Caco-2 (cell line): Measurements from ENCODE around the gene HLA-DMA. TPM values are rescaled to one million over a fixed set of nuclear protein-coding genes. Genes with fewer than 3 reads are reported as not detected.

Experiments
- Bru-seq: library from RNA; stranded (reverse); fragments of 400-500 nt; gene quantifications from one replicate; lab custom pipeline; 2021; lab: Mats Ljungman, UMichigan
- BruChase-seq, 2 experiments: library from RNA; stranded (reverse); fragments of 400-500 nt; gene quantifications; one replicate each; lab custom pipeline; 2021; lab: Mats Ljungman, UMichigan
- BruUV-seq: library from RNA; stranded (reverse); fragments of 400-500 nt; replicated peaks from 2 replicates; lab custom pipeline; 2021; lab: Mats Ljungman, UMichigan
- CTCF ChIA-PET: fragments of 300-600 bp; sonication (Branson Sonifier 250); formaldehyde crosslinking; loops from one replicate; lab custom pipeline; 2022; ENCODE audit warnings: antibody characterized with exemption; lab: Charles Lee
- POLR2A ChIA-PET: fragments of 300-600 bp; sonication (Branson Sonifier 250); formaldehyde crosslinking; loops from one replicate; lab custom pipeline; 2022; ENCODE audit warnings: antibody characterized with exemption; lab: Charles Lee
- DNase-seq, 2 experiments: peaks; one replicate each; pipeline versions ENCODE4 v3.0.0 to v3.0.0-alpha.2; 2020 to 2022
- H3K27me3 ChIP-seq: replicated peaks from 2 replicates; pipeline ENCODE4 v1.6.0; 2011; ENCODE audit warnings: low read length; ENCODE audit not compliant: control insufficient read depth, insufficient read depth
- H3K36me3 ChIP-seq: 2 replicates; pipeline ENCODE4 v1.5.1; 2011; ENCODE audit warnings: low read length; ENCODE audit not compliant: control insufficient read depth, insufficient read depth
- H3K4me1 ChIP-seq: fragments of 250-450 bp; sonication (Bioruptor Pico); 2 replicates; pipeline ENCODE4 v1.5.1; 2020; ENCODE audit warnings: mild to moderate bottlenecking
- H3K4me3 ChIP-seq: 2 replicates; pipeline ENCODE4 v1.5.1; 2011; ENCODE audit warnings: low read depth, mild to moderate bottlenecking, control low read depth, low read length
- H3K9me3 ChIP-seq: fragments of 250-450 bp; sonication (Bioruptor Pico); 2 replicates; pipeline ENCODE4 v1.5.1; 2020; ENCODE audit warnings: mild to moderate bottlenecking, moderate library complexity
- H3K27ac Mint-ChIP-seq: one replicate; pipeline ENCODE4 v1.8.0; 2022; ENCODE audit warnings: mixed read lengths; ENCODE audit not compliant: unreplicated experiment
- H3K27me3 Mint-ChIP-seq: one replicate; pipeline ENCODE4 v1.8.0; 2022; ENCODE audit warnings: mixed read lengths; ENCODE audit not compliant: insufficient read depth, unreplicated experiment
- H3K36me3 Mint-ChIP-seq: one replicate; pipeline ENCODE4 v1.8.0; 2022; ENCODE audit warnings: mild to moderate bottlenecking, mixed read lengths; ENCODE audit not compliant: insufficient read depth, unreplicated experiment
- H3K4me1 Mint-ChIP-seq: one replicate; pipeline ENCODE4 v1.8.0; 2022; ENCODE audit warnings: low read depth, mixed read lengths; ENCODE audit not compliant: unreplicated experiment
- H3K4me3 Mint-ChIP-seq: one replicate; pipeline ENCODE4 v1.8.0; 2022; ENCODE audit warnings: mild to moderate bottlenecking, moderate library complexity, mixed read lengths; ENCODE audit not compliant: unreplicated experiment
- H3K9me3 Mint-ChIP-seq: one replicate; pipeline ENCODE4 v1.8.0; 2022; ENCODE audit warnings: mixed read lengths; ENCODE audit not compliant: unreplicated experiment
- CTCF ChIP-seq, 2 experiments: fragments of 200-600 bp in 1 of 2; IDR thresholded peaks; 1 replicate in 1 of 2; 2 replicates in 1 of 2; pipeline versions ENCODE4 v1.5.1 to v1.8.0; 2011 to 2022; ENCODE audit warnings: antibody characterized with exemption in 1 of 2, control low read depth in 1 of 2, inconsistent platforms in 1 of 2, low read depth in 1 of 2, low read length in 1 of 2, mild to moderate bottlenecking in 1 of 2, moderate library complexity in 1 of 2; ENCODE audit not compliant: insufficient read depth in 1 of 2, severe bottlenecking in 1 of 2, unreplicated experiment in 1 of 2
- intact Hi-C: fragments of 100-400 bp; cut with micrococcal nuclease; formaldehyde crosslinking; loops from one replicate; pipeline ENCODE4 v1.10.0; 2022; ENCODE audit not compliant: unreplicated experiment
- long read RNA-seq: library from polyadenylated mRNA; stranded (forward); transcript quantifications from one replicate; pipeline ENCODE4 v2.0.0, GENCODE V29; 2022
- total RNA-seq: library from RNA; stranded (reverse); gene quantifications from 2 replicates; pipeline ENCODE4 v1.2.3, GENCODE V29; 2022

HLA-DMA gene
- total RNA-seq (1.6 and 2.1 TPM in 2 replicates), Bru-seq, nascent RNA (percentile 30 among the genes with signal in this experiment), BruChase-seq, experiment 1, labeled RNA remaining after a 2-hour chase (percentile 50 among the genes with signal in this experiment), BruChase-seq, experiment 2, labeled RNA remaining after a 6-hour chase (percentile 53 among the genes with signal in this experiment)
- long read RNA-seq, partial matches to known transcripts: 0 of 3 reads
- long read RNA-seq, other reads (novel, unspliced or antisense): 2 of 3 reads

- no TSS peak for BruUV-seq
- H3K27ac Mint-ChIP-seq: peak within 1 kb of the TSS; percentile 15
- intact Hi-C loops: loop anchor here (1.0 to 2.0 kb wide), 2 partner anchors 14 to 32 kb away; no protein-coding TSS in a partner anchor
- no peaks in the 10 kb centered on the region for H3K9me3 Mint-ChIP-seq
- H3K4me3 ChIP-seq: no peak within 1 kb of the TSS
- no peak within 1 kb of the TSS for H3K4me3 Mint-ChIP-seq
- DNase-seq: peak; percentile 77 to 79
- H3K9me3 ChIP-seq: no peaks in the 10 kb centered on the region
- ChIA-PET CTCF (interaction anchor here (0.6 to 2.1 kb wide), 13 partner anchors 13 to 115 kb away, joined by 3 to 16 read pairs (median 5); partner anchors contain the start of genes HLA-DMB and TAP2), POLR2A (interaction anchor here (0.8 to 2.7 kb wide), 4 partner anchors 17 to 59 kb away, joined by 3 to 22 read pairs (median 4); no protein-coding TSS in a partner anchor)
- peaks cover 9% of the 10 kb centered on the region for H3K36me3 Mint-ChIP-seq
- no peaks in the 10 kb centered on the region for H3K27me3 ChIP-seq
- no peaks in the 10 kb centered on the region for H3K36me3 ChIP-seq
- H3K4me1 ChIP-seq: no peaks in the 10 kb centered on the region
- peak; percentile 50 to 74 for TF ChIP-seq CTCF (IDR thresholded peaks at IDR 0.05; ENCODE audit: insufficient read depth in 1 of 2, low read depth in 1 of 2, low read length in 1 of 2, severe bottlenecking in 1 of 2, unreplicated experiment in 1 of 2)
- peaks cover 7% of the 10 kb centered on the region for H3K4me1 Mint-ChIP-seq
- H3K27me3 Mint-ChIP-seq: peaks cover 3% of the 10 kb centered on the region
Observed at GRCh38 chr6:32952817-32953739, at the start of gene HLA-DMA. TSS of gene HLA-DMA (minus strand) at chr6:32953097. CDS start at chr6:32953036, 61 bp downstream.

- no peak overlapping the region for H3K4me3 Mint-ChIP-seq
- no peak for DNase-seq
- no TSS peak for BruUV-seq
- Histone ChIP-seq H3K9me3 (no peaks in the 10 kb centered on the region), H3K36me3 (no peaks in the 10 kb centered on the region), H3K4me3 (no peak overlapping the region), H3K4me1 (no peaks in the 10 kb centered on the region), H3K27me3 (no peaks in the 10 kb centered on the region; the same call in 1 of the 2 replicates)
- no peaks in the 10 kb centered on the region for H3K9me3 Mint-ChIP-seq
- intact Hi-C loops: no loop called here
- H3K4me1 Mint-ChIP-seq: no peaks in the 10 kb centered on the region
- POLR2A ChIA-PET: no interaction called here
- CTCF ChIA-PET: no interaction called here
- H3K27ac Mint-ChIP-seq: no peak overlapping the region
- no peaks in the 10 kb centered on the region for H3K36me3 Mint-ChIP-seq
- H3K27me3 Mint-ChIP-seq: peaks cover 22% of the 10 kb centered on the region
- no peak for TF ChIP-seq CTCF (IDR thresholded peaks at IDR 0.05; ENCODE audit: insufficient read depth in 1 of 2, low read depth in 1 of 2, low read length in 1 of 2, severe bottlenecking in 1 of 2, unreplicated experiment in 1 of 2)
Observed at GRCh38 chr6:33001685-33002084, 48.8 kb upstream of the HLA-DMA start.

DNA sequence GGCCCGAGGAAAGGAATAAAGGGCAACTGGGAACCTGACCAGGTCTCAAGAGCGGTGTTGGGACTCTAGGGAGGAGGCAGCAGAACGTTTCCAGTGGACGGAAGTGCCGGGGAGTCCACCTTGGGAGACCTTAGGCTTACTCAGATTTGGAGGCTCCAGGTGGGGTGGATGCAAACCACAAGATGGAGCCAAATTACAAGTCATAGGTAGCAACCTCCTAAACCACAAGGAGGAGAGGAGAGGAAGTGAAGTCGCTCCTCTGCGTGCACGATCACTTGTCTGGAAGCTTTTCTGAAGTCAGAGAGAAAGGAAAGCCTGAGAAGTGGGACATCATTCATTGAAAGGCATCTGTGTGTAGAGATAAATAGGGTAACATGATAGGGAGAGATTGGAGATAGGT, 47.2 kb upstream of the HLA-DMA start:
- no peak overlapping the region for H3K4me3 ChIP-seq
- peaks cover 28% of the 10 kb centered on the region for H3K27me3 Mint-ChIP-seq
- peak; percentile 28 to 56 for TF ChIP-seq CTCF (IDR thresholded peaks at IDR 0.05; ENCODE audit: insufficient read depth in 1 of 2, low read depth in 1 of 2, low read length in 1 of 2, severe bottlenecking in 1 of 2, unreplicated experiment in 1 of 2)
- H3K4me1 ChIP-seq: no peaks in the 10 kb centered on the region
- no peaks in the 10 kb centered on the region; the same call in 1 of the 2 replicates for H3K27me3 ChIP-seq
- H3K4me1 Mint-ChIP-seq: no peaks in the 10 kb centered on the region
- H3K4me3 Mint-ChIP-seq: no peak overlapping the region
- H3K27ac Mint-ChIP-seq: no peak overlapping the region
- H3K36me3 Mint-ChIP-seq: no peaks in the 10 kb centered on the region
- intact Hi-C loops: no loop called here
- POLR2A ChIA-PET: no interaction called here
- H3K9me3 Mint-ChIP-seq: no peaks in the 10 kb centered on the region
- CTCF ChIA-PET: no interaction called here
- peak in 1 of 2 experiments; percentile 48 for DNase-seq
- no peaks in the 10 kb centered on the region for H3K36me3 ChIP-seq
- BruUV-seq: no TSS peak
- H3K9me3 ChIP-seq: no peaks in the 10 kb centered on the region
